ENCODE results near the gene GLRX5.

Gene GLRX5

DNA sequence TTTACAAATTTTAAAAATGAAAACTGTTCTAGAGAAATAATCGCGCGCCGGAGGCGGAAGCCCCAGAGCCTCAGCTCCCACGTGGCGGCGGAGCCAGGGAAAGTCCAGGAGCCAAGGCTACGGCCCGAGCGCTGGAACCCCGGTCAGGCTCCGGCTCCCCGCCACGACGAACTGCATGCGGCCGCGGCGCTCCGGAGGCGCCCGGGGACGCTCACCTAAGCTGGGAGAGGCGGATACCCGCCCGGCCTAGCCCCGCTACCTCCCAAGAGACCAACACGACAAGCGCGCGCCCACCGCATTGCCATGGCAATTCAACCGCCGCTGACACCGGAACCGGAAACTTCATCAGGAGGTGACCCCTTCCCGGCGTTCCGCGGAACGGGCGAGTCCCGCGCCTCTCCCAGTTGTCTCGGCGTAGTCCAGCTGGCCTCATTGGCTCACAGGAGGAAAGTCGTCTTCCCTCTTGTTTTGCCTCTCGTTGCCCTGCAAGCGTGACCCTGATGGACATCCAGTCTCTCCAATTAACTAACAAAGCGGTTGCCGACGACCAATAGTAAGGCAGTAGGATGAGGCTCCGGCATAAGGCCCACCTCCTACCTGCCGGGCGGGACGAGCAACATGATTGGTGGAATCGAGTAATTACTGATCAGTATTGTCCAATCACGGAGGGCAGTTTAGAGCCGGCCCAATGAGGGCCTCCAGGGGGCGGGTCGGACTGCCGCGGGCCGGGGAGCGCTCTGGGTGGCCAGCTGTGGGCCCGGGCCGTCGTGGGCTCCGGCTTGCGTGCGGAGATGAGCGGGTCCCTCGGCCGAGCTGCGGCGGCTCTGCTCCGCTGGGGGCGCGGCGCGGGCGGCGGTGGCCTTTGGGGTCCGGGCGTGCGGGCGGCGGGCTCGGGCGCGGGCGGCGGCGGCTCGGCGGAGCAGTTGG is at the start of gene GLRX5:
Gene GLRX5 (plus strand): TSS at position 752 of the 927 bp plus-strand sequence. CDS start 40 bp downstream, at position 792.
- peak; percentile 96 for DNase-seq (ENCODE audit: low spot score)

DNA sequence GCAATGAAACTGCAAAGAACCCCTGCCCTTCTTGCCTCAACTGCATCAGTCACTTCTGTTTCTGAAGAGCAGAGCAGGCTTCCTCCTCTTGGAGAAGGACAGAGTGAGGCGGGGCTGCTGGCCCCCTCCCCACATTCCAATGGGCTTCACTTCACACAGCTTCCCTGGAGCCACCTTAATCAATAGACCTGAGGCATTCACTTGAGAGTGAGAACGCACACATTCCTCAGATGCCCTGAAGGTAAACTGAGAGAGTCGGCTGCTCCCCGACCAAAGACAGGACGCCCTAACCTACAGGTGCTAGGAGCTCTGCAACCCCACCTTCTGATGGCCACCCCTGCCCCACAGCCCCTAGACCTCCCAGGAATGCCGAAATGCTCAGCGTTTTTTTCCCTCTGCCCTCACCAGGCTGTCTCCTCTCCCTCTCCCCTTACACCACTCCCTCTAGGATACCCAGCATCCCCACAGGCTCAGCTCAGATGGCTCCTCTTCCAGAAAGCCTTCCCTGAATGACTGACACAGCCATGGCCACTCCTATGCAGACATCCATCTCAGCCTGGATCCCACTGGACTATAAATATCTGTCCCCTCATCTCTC is 49.5 kb upstream of the GLRX5 start:
- DNase-seq (ENCODE audit: low spot score) = no peak

DNA sequence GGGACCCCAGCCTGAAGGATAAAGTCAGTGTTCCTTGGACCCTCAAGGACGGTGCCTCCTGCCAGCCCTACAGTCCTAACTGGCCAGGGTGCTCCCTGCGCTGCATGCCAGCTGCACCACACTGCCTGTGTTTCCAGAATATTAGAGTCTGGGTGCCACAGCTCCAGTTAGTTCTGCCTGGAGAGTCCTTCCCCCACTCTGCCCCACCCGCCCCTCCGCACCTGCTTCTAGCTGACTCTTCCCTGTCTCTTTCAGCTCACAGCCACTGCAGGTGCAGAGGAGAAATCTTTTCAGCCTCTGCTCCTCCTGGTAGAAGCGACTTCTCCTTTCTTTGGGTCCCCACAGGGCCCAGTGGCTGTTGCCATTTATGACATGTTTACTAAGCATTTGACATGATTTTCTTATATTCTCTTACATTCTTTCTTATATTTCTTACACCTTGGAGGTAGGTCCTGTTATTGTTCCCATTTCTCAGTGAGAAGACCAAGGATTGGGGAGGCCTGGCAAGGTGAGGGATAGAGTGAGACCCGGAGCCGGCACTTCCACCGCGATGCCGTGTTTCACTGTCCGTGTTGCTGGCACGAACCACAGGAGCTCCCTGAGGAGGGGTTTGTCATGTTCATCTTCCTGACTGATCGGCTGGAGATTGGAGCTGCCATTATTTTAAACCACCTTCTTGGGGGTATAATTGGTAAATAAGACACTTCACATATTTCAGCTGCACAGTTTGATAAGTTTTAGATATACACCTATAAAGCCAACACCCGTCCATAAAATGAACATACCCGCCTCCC is 47.8 kb upstream of the GLRX5 start:
- no peak for DNase-seq (ENCODE audit: low spot score)

DNA sequence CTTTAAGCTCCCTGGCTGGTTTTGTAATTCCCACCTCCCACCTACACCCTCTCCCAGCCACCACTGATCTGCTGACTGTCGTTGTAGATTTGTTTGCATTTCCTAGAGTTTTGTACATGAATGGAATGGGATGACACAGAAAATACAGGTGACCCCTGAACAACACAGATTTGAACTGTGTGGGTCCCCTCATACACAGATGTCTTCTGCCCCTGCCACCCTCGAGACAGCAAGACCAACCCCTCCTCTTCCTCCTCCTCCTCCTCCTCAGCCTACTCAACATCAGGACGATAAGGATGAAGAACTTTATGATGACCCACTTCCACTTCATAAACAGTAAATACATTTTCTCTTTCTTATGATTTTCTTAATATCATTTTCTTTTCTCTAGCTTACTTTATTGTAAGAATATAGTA is 47.2 kb upstream of the GLRX5 start:
- DNase-seq (ENCODE audit: low spot score) = no peak

DNA sequence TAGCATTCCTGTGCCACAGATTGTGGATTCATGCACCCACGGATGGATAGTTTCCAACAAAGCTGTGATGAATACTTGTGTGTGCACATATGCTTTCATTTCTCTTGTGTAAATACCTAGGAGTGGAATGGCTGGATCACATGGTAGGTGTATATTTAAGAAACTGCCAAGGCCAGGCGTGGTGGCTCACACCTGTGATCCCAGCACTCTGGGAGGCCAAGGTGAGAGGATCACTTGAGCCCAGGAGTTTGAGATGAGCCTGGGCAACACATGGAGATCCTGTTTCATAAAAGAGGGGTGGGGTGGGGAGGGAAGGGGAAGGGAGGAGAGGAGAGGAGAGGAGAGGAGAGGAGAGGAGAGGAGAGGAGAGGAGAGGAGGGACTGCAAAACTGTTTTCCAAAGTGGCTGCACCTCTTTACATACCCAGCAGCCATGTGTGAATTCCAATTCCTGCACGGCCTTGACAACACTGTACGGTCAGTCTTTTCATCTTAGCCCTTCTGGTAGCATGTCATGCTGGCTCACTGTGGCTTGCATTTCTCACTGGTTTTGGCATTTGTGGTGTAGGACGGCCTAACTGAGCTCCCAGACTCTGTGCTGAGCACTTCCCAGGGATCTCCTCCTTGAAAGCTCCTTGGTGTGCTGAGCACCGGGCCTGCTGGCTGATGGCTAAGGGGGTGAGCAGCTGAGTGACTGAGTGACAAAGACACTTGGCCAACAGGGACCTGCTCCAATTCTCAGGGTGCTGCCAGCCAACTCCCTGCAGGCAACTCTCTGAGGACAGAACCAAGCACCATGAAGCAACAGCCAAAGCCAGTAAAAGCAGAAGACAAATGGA is 46.3 kb upstream of the GLRX5 start:
- no peak for DNase-seq (ENCODE audit: low spot score)

DNA sequence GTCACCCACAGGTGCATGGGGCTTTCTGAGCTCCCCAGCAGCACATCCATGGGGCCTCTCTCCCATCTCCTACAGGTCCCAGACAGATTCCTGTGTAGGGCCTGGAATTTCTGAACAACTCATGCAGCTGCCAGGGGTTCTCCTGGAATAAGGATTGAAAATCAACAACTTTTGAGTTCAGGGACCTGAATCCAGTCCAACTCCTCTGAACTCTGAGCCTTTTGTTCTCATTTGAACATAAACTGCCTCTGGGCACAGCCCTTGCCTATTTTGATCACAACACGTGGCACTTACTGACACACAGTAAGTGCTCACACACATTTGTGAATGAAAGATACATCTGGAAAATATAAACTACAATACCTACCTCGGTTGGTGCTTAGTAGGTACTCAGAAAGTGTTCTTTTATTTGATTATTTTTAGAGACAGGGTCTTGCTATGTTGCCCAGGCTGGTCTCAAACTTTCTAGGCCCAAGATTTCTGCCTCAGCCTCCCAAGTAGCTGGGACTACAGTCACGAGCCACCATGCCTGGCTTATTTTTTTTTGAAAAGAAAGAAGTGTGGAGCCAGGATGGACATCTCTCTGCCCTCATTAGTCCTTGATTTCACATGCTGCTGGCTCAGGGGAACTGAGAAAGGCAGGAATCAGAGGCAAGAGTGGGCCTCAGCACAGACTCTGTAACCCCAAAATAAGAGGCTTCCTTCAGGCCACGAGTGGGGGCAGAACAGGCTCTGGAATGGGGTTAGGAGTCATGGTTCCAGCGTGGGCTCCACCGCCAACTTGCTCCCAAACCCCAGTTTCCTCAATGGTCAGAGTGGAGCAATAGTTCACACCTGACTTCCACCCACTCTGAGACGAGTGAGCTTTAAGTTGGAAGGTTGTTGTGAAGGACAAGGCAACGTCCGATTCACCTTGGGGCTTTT is 45.4 kb upstream of the GLRX5 start:
- no peak for DNase-seq (ENCODE audit: low spot score)

DNA sequence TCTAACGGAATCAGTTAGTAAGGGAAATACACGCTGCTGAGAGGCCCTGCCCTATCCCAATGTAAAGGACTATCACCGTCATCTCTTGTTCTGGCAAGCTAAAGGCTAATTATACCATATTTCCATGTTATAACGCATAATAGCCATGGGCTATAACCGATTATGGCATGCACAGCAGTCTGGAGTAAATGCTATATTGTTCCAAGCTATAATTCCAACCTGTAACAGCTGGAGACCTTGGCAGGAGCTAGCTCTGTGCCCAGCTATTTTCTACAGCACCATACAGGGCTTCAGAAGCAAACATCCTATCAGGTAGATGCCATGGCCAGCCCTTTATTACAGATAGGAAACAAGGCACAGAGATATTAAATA is 44.7 kb upstream of the GLRX5 start:
- DNase-seq (ENCODE audit: low spot score) = no peak

DNA sequence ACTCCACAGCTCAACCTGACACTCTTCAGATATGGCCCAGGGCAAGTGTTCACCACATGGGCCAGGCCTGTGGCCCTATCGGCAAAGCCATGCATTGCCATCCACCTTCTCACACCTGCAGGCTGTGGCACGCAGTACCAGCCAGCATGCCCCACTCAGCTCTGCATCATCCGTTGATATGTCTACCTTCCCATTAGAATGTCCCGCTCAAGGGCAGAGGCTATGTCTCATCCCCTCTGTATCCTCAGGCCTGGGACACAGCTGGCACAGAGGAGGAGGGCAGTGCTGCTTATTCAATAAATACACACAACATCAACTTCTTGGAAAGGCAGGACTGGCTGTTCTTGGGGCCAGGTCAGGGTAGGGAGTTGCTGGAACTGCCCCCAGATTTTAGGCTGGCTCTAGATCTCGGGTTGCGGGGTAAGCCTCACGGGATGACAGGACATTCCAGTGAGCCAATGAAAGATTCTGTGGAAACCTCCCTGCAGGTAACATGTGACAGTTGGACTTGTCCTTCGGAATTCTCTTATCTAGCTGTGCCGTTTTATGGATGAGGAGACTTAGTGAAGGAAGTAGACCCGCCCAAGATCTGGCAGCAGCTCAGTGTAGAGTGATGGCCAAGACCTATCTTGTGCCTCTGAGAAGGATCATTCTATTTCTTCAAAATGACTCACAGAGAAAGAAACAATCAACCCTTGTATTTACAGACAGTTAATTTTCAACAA is 44.0 kb upstream of the GLRX5 start:
- DNase-seq (ENCODE audit: low spot score) = no peak

DNA sequence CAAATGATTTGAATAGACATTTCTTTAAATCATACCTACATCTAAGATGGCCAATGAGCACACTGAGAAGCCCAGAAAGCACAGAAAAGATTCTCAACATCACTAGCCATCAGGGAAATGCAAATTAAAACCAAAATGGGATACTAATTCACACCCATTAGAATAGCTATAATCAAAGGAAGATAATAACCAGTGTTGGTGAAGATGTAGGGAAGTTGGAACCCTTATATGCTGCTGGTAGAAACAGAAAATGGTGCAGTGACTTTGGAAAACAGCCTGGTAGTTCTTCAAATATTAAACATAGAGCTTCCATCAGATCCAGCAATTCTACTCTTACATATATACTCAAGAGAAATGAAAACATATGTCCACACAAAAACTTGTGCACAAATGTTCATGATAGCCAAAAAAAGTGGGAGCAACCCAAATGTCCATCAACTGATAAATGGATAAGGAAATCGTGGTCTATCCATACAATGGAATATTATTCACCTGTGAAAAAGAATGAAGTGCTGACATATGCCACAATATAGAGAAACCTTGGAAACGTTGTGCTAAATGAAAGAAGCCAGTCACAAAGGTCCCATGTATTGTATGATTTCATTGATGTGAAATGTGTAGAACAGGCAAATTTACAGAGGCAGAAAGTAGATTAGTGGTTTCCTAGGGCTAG is 42.8 kb upstream of the GLRX5 start:
- no peak for DNase-seq (ENCODE audit: low spot score)

DNA sequence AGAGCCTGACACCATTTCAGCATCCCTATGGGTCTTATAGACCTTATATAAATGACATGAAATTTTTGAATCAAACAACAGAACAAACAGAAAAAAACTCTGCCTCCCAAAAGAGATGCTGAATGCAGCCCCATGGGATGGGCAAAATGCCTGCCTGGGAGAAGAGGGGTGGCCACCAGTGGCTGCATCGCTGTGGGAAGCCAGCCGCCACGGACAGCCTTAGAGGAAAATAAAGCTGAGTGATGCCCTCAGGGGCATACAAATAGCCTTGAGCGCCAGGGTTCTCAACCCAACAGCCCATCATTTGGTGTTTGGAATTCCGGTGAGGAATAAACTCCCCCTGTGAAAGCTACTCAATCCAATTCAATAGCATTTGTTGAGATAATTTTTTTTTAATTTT is 41.3 kb upstream of the GLRX5 start:
- DNase-seq (ENCODE audit: low spot score) = no peak

DNA sequence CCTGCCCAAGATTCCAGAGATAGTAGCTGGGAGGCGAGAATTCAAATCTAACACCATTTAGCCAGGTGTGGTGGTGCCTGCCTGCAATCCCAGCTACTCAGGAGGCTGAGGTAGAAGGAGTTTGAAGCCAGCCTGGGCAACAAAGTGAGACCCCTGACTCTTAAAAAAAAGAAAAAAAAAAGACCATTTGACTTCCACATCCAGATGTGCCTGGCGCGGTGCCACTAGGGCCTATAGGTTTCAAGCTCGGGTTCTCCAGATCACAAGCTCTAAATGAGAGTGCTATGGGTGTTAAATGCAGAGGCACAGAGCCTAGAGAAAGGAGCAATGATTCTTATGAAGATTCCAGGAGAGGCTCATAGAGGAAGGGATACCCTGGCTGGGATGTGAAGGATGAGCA is 40.9 kb upstream of the GLRX5 start:
- DNase-seq (ENCODE audit: low spot score) = no peak

DNA sequence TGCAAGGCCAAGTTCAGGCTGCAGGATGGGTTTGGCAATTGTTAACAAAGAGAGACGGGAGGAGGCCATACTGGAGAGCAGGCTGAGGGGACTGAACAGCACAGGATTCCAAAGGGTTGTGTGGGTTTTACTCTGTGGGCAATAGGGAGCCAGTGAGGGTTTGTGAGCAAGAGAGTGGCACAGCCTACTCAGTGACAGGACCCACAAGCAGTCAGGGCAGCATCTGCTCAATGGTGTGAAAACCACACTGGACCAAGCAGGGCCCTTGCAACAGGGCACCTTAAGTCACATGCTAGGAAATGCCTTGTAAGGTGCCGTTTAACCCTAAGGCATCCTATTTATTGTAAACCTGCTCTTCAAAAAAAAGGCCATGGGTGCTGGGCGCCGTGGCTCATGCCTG is 40.4 kb upstream of the GLRX5 start:
- DNase-seq (ENCODE audit: low spot score) = no peak

DNA sequence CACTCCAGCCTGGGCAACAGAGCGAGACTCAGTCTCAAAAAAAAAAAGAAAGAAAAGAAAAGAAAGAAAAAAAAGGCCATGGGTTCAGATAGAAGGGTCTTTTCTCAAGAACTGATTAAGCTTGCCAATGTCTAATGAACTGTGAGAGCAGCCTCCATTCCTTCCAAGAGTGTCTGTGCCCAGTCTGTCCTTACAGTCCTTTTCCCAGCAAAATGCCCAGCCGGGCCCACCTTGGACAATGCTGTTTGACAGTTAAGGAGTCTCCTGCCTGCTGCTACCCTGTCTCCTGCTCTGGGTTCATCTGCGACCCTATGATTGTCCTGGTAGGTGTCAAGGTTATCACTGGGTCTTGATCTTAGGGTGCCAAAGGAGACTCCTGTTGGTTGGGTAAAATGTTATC is 39.8 kb upstream of the GLRX5 start:
- DNase-seq (ENCODE audit: low spot score) = no peak

DNA sequence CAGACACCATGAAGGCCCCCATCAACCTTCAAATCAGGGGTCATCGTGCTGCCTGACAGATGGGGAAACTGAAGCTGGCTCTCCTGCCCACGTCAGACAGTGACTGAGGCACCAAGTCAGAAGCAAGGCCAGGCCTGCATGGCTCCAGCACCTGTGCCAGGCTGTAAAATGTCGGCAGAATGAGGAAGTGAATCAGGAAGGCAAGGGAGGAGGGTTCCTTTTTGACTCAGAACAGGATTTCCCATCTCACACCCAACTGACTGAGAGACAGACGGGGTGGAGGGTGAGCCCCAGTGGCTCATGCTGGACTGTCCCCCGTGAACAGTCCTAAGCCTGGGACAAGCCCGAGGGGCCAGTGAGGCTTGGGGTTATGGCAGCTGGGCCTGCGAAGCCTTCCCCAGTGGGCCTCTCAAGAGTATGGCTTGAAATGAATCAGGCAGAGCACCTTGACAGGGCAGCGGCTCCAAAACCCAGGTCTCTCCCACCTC is 39.3 kb upstream of the GLRX5 start:
- no peak for DNase-seq (ENCODE audit: low spot score)

DNA sequence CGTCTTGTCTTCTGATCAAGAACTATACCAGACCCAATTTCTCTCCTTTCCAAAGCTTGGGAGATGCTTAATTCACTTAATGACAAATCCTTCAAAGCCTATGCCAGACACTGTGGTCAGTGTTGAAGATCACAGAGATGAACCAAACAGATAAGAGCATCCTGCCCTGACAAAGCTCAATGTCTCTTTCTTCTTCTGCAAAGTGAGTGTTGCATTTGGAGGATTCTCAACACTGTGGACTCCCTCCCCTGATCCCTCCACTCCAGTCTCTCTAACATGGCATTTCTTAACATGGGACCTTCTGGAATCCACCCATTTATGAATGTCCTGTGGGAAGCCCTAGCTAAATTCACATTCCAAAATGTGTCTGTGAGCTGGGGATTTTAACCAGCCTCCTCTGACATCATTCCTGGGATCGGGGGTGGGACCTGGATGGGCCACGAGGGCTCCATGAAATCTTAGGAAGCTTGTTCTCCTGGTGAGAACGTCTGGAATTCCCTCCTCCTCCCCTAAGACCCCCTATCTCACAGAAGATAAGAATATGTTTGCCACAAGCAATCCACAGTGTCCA is 38.7 kb upstream of the GLRX5 start:
- no peak for DNase-seq (ENCODE audit: low spot score)

DNA sequence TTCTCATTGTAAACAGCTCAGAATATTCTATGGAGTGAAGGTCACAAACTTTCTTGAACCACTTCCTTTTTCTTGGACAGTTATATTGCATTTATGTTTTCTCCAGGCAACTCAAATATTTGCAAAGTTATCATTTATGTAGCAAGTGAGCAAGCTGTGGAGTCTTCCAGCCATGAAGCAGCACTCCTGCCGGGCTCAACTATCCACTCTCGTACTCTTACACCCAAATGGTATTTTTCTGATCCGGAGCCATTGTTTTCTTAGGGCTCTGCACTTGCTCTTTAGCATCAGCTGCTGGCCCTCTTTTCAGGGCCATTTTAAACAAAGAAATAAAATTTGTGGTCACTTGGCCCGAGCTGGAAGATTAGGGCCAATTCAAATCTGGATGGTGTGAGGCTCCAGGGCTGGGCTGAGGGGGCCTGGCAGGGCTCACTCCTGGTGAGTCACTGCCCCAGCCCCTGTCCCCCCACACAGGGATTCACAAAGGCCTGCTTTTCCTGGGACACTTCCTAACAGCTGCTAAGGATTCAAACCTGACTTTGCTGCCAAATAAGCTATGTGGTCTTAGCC is 38.1 kb upstream of the GLRX5 start:
- no peak for DNase-seq (ENCODE audit: low spot score)

DNA sequence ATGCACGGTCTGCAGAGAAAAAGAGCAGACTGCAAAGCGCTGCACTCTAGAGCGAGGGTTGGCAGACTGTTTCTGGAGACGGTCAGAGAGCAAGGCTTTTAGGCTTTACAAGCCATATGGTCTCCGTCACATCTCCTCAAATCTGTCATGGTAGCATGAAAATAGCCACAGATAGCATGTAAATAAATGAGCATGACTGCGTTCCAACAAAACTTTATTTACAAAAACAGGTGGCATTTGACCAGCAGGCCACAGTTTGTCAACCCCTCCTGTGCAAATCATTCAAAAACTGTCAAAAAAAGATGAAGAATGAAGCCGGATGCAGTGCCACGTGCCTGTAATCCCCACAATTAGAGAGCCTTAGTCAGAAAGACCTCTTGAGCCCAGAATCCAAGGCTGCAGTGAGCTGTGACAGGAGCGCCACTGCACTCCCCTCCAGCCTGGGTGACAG is 37.3 kb upstream of the GLRX5 start:
- DNase-seq (ENCODE audit: low spot score) = no peak

DNA sequence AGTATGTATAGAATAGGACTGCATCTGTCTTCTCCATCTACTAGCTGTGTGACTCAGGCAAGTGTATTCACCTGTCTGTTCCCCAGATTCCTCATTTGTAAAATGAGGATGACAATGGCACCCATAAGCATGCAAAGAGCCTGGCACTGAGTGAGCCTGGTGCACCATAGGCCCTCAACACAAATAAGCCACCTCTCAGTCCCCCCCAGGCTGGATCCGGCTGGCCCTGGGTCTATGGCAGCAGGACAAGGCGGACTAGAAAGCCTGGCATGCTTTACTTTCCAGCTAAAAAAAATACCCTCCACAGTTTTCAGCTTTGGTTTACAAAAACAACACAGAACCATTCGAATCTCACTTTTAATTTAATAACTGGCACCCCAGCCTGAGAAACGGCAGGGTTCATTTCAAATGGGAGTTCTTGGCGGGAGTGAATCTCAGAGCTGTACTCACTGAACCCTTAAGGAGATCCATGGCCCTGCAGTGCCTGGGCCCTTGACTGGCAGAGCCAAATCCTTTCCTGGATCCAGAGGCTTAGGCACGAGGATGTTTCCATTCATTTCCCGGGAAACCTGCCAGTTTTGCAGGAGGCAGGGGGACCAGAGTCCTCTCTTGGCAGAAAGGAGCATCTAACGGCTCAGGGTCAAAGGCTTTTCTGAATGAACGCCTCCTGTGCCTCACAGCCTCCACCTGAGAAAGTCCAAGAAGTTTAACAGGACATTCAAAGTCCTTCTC is 36.1 kb upstream of the GLRX5 start:
- no peak for DNase-seq (ENCODE audit: low spot score)
